Measurements from ENCODE around the gene PTH1R.

Gene PTH1R

GRCh38 chr3:46849686-46850467 lies 27.6 kb upstream of the PTH1R start:
- no peak overlapping the region for H3K27ac ChIP-seq (ENCODE audit: low read length)
- H3K36me3 ChIP-seq (ENCODE audit: control insufficient read depth, insufficient read depth, low read length) = no peaks in the 10 kb centered on the region
- H3K27me3 ChIP-seq (ENCODE audit: control insufficient read depth, insufficient read depth, low read length) = no peaks in the 10 kb centered on the region
- H3K4me3 ChIP-seq (ENCODE audit: low read length) = no peak overlapping the region
- no peak for DNase-seq (ENCODE audit: low read depth, low spot score)
- no peaks in the 10 kb centered on the region for H3K9me3 ChIP-seq (ENCODE audit: control insufficient read depth, insufficient read depth, low read length)
- H3K4me1 ChIP-seq (ENCODE audit: control insufficient read depth, insufficient read depth, low read length) = peaks cover 5% of the 10 kb centered on the region; the same call in 1 of the 2 replicates
- no CpG with 5 or more reads among the region's 7 CpGs for WGBS (ENCODE audit: insufficient coverage, insufficient read length)

- Histone ChIP-seq H3K4me3 (ENCODE audit: low read length) (no peak overlapping the region), H3K9me3 (ENCODE audit: control insufficient read depth, insufficient read depth, low read length) (no peaks in the 10 kb centered on the region), H3K27me3 (ENCODE audit: control insufficient read depth, insufficient read depth, low read length) (no peaks in the 10 kb centered on the region), H3K4me1 (ENCODE audit: control insufficient read depth, insufficient read depth, low read length) (0 out of 2 replicates have a peak, but pooled peaks cover 2% of the 10 kb centered on the region), H3K27ac (ENCODE audit: low read length) (no peak overlapping the region), H3K36me3 (ENCODE audit: control insufficient read depth, insufficient read depth, low read length) (no peaks in the 10 kb centered on the region)
- no CpG with 5 or more reads among the region's 1 CpG for WGBS (ENCODE audit: insufficient coverage, insufficient read length)
- DNase-seq (ENCODE audit: low read depth, low spot score) = no peak
Observed at GRCh38 chr3:46850468-46850779, 27.1 kb upstream of the PTH1R start.

- WGBS (ENCODE audit: insufficient coverage, insufficient read length) = no CpG with 5 or more reads among the region's 13 CpGs
Observed at GRCh38 chr3:46851364-46852333, 25.9 kb upstream of the PTH1R start.

GRCh38 chr3:46852334-46852720 lies 25.2 kb upstream of the PTH1R start:
- WGBS (ENCODE audit: insufficient coverage, insufficient read length) = no CpG with 5 or more reads among the region's 9 CpGs
- no peak overlapping the region for H3K27ac ChIP-seq (ENCODE audit: low read length)

More at GRCh38 chr3:46851364-46852333, 25.9 kb upstream of the PTH1R start:
- Histone ChIP-seq H3K4me3 (ENCODE audit: low read length) (no peak overlapping the region), H3K9me3 (ENCODE audit: control insufficient read depth, insufficient read depth, low read length) (no peaks in the 10 kb centered on the region), H3K27ac (ENCODE audit: low read length) (no peak overlapping the region), H3K4me1 (ENCODE audit: control insufficient read depth, insufficient read depth, low read length) (no peaks in the 10 kb centered on the region), H3K27me3 (ENCODE audit: control insufficient read depth, insufficient read depth, low read length) (no peaks in the 10 kb centered on the region), H3K36me3 (ENCODE audit: control insufficient read depth, insufficient read depth, low read length) (no peaks in the 10 kb centered on the region)
- no peak for DNase-seq (ENCODE audit: low read depth, low spot score)

GRCh38 chr3:46852839-46853355 lies 24.6 kb upstream of the PTH1R start:
- Histone ChIP-seq H3K4me3 (ENCODE audit: low read length) (no peak overlapping the region), H3K27ac (ENCODE audit: low read length) (no peak overlapping the region), H3K9me3 (ENCODE audit: control insufficient read depth, insufficient read depth, low read length) (no peaks in the 10 kb centered on the region), H3K4me1 (ENCODE audit: control insufficient read depth, insufficient read depth, low read length) (no peaks in the 10 kb centered on the region), H3K36me3 (ENCODE audit: control insufficient read depth, insufficient read depth, low read length) (no peaks in the 10 kb centered on the region), H3K27me3 (ENCODE audit: control insufficient read depth, insufficient read depth, low read length) (no peaks in the 10 kb centered on the region)
- no CpG with 5 or more reads among the region's 2 CpGs for WGBS (ENCODE audit: insufficient coverage, insufficient read length)
- no peak for DNase-seq (ENCODE audit: low read depth, low spot score)

More at GRCh38 chr3:46852334-46852720, 25.2 kb upstream of the PTH1R start:
- H3K9me3 ChIP-seq (ENCODE audit: control insufficient read depth, insufficient read depth, low read length) = no peaks in the 10 kb centered on the region
- no peaks in the 10 kb centered on the region for H3K4me1 ChIP-seq (ENCODE audit: control insufficient read depth, insufficient read depth, low read length)
- no peak for DNase-seq (ENCODE audit: low read depth, low spot score)
- no peaks in the 10 kb centered on the region for H3K36me3 ChIP-seq (ENCODE audit: control insufficient read depth, insufficient read depth, low read length)
- H3K4me3 ChIP-seq (ENCODE audit: low read length) = no peak overlapping the region
- H3K27me3 ChIP-seq (ENCODE audit: control insufficient read depth, insufficient read depth, low read length) = no peaks in the 10 kb centered on the region

- H3K4me1 ChIP-seq (ENCODE audit: control insufficient read depth, insufficient read depth, low read length) = no peaks in the 10 kb centered on the region
- no CpG with 5 or more reads among the region's 15 CpGs for WGBS (ENCODE audit: insufficient coverage, insufficient read length)
- DNase-seq (ENCODE audit: low read depth, low spot score) = no peak
- no peaks in the 10 kb centered on the region for H3K36me3 ChIP-seq (ENCODE audit: control insufficient read depth, insufficient read depth, low read length)
- no peak overlapping the region for H3K4me3 ChIP-seq (ENCODE audit: low read length)
- H3K27me3 ChIP-seq (ENCODE audit: control insufficient read depth, insufficient read depth, low read length) = no peaks in the 10 kb centered on the region
- H3K9me3 ChIP-seq (ENCODE audit: control insufficient read depth, insufficient read depth, low read length) = no peaks in the 10 kb centered on the region
- H3K27ac ChIP-seq (ENCODE audit: low read length) = no peak overlapping the region
Observed at GRCh38 chr3:46853441-46854415, 23.8 kb upstream of the PTH1R start.

GRCh38 chr3:46854555-46854991 lies 22.9 kb upstream of the PTH1R start:
- no peaks in the 10 kb centered on the region for H3K27me3 ChIP-seq (ENCODE audit: control insufficient read depth, insufficient read depth, low read length)
- no peak overlapping the region for H3K4me3 ChIP-seq (ENCODE audit: low read length)
- H3K4me1 ChIP-seq (ENCODE audit: control insufficient read depth, insufficient read depth, low read length) = no peaks in the 10 kb centered on the region
- no peaks in the 10 kb centered on the region for H3K9me3 ChIP-seq (ENCODE audit: control insufficient read depth, insufficient read depth, low read length)
- H3K27ac ChIP-seq (ENCODE audit: low read length) = no peak overlapping the region
- DNase-seq (ENCODE audit: low read depth, low spot score) = no peak
- no CpG with 5 or more reads among the region's 5 CpGs for WGBS (ENCODE audit: insufficient coverage, insufficient read length)
- no peaks in the 10 kb centered on the region for H3K36me3 ChIP-seq (ENCODE audit: control insufficient read depth, insufficient read depth, low read length)

DNA sequence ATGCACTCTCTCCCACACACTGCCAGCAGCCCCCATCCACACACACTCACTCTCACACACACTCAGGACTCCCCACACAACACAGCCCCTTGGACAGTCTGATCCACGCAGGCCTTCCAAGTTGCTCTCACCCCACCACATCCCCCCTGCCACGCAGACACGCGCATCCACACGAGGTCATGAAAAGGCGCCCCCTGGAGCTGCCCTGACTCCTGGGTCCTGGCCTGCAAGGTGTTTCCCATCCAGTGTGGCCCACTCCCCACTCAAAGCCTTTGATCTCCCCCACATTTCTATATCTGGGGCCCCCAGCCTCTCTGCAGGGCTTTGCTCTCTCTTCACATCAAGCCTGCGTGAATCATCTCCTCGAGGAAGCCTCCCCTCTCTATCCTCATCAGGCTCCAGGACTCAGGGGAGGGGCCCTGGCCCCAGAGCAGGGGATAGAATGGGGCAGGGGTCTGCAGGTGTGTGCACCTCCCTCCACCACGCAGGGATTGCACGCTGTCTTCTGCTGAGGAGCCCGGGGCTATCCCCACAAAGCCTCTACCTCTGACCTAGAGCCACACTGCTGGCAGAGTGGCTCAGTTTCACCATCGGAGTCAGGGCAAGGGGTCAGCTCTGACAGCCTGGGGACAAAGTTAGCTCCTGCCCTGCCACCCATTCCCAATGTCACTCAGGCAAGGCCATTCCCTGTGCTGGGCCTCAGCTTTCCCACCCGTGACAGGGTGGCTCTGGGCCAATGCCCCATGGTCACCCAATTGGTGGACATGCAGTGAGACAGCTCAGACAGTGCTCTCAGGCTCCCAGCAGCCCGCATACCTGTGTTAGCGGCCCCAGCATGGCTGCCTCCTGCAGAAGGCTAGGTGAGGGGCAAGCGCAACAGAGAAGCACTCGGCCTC lies 20.7 kb upstream of the PTH1R start:
- H3K4me3 ChIP-seq (ENCODE audit: low read length) = no peak overlapping the region
- no peaks in the 10 kb centered on the region for H3K27me3 ChIP-seq (ENCODE audit: control insufficient read depth, insufficient read depth, low read length)
- H3K27ac ChIP-seq (ENCODE audit: low read length) = no peak overlapping the region
- no peak for DNase-seq (ENCODE audit: low read depth, low spot score)
- no peaks in the 10 kb centered on the region for H3K36me3 ChIP-seq (ENCODE audit: control insufficient read depth, insufficient read depth, low read length)
- H3K4me1 ChIP-seq (ENCODE audit: control insufficient read depth, insufficient read depth, low read length) = no peaks in the 10 kb centered on the region
- H3K9me3 ChIP-seq (ENCODE audit: control insufficient read depth, insufficient read depth, low read length) = no peaks in the 10 kb centered on the region
- no CpG with 5 or more reads among the region's 17 CpGs for WGBS (ENCODE audit: insufficient coverage, insufficient read length)
